ENCODE measurements around the gene DNAJB12.
A peak's percentile ranks its signal among the peaks of the same experiment; 100 is the strongest.

Gene DNAJB12

GRCh38 chr10:72316748-72317435 lies 37.8 kb downstream of the DNAJB12 start:
- Histone ChIP-seq H3K4me3 (ENCODE audit: low read length in 2 of 2) (no peak overlapping the region), H3K4me1 (ENCODE audit: control insufficient read depth in 2 of 2, insufficient read depth in 2 of 2, low read length in 2 of 2) (peaks cover 42 to 45% of the 10 kb centered on the region in 2 donors), H3K9ac (ENCODE audit: low read depth in 1 of 2, low read length in 2 of 2) (peak overlapping the region in 1 of 2 donors; percentile 67)

GRCh38 chr10:72316386-72316700 lies 38.4 kb downstream of the DNAJB12 start:
- Histone ChIP-seq H3K27me3 (ENCODE audit: control insufficient read depth in 2 of 2, insufficient read depth in 2 of 2, low read length in 2 of 2) (no peaks in the 10 kb centered on the region), H3K36me3 (ENCODE audit: control insufficient read depth in 2 of 2, insufficient read depth in 2 of 2, low read length in 2 of 2) (no peaks in the 10 kb centered on the region), H3K4me3 (ENCODE audit: low read length in 2 of 2) (no peak overlapping the region), H3K27ac (ENCODE audit: low read depth in 2 of 2, low read length in 2 of 2) (peak overlapping the region; percentile 74 to 91), H3K4me1 (ENCODE audit: control insufficient read depth in 2 of 2, insufficient read depth in 2 of 2, low read length in 2 of 2) (peaks cover 42 to 45% of the 10 kb centered on the region in 2 donors), H3K9me3 (ENCODE audit: control insufficient read depth in 2 of 2, low read length in 2 of 2) (no peaks in the 10 kb centered on the region), H3K9ac (ENCODE audit: low read depth in 1 of 2, low read length in 2 of 2) (peak overlapping the region in 1 of 2 donors; percentile 67)

More at GRCh38 chr10:72316748-72317435, 37.8 kb downstream of the DNAJB12 start:
- H3K9me3 ChIP-seq (ENCODE audit: control insufficient read depth in 2 of 2, low read length in 2 of 2) = no peaks in the 10 kb centered on the region
- H3K27me3 ChIP-seq (ENCODE audit: control insufficient read depth in 2 of 2, insufficient read depth in 2 of 2, low read length in 2 of 2) = no peaks in the 10 kb centered on the region
- no peaks in the 10 kb centered on the region for H3K36me3 ChIP-seq (ENCODE audit: control insufficient read depth in 2 of 2, insufficient read depth in 2 of 2, low read length in 2 of 2)
- peak overlapping the region; percentile 74 to 91 for H3K27ac ChIP-seq (ENCODE audit: low read depth in 2 of 2, low read length in 2 of 2)

- H3K9me3 ChIP-seq (ENCODE audit: control insufficient read depth in 2 of 2, low read length in 2 of 2) = no peaks in the 10 kb centered on the region
- peaks cover 42 to 45% of the 10 kb centered on the region in 2 donors for H3K4me1 ChIP-seq (ENCODE audit: control insufficient read depth in 2 of 2, insufficient read depth in 2 of 2, low read length in 2 of 2)
- H3K4me3 ChIP-seq (ENCODE audit: low read length in 2 of 2) = no peak overlapping the region
- H3K27me3 ChIP-seq (ENCODE audit: control insufficient read depth in 2 of 2, insufficient read depth in 2 of 2, low read length in 2 of 2) = no peaks in the 10 kb centered on the region
- peak overlapping the region; percentile 74 to 91 for H3K27ac ChIP-seq (ENCODE audit: low read depth in 2 of 2, low read length in 2 of 2)
- peak overlapping the region; percentile 42 to 67 for H3K9ac ChIP-seq (ENCODE audit: low read depth in 1 of 2, low read length in 2 of 2)
- H3K36me3 ChIP-seq (ENCODE audit: control insufficient read depth in 2 of 2, insufficient read depth in 2 of 2, low read length in 2 of 2) = no peaks in the 10 kb centered on the region
Observed at GRCh38 chr10:72315611-72316385, 38.9 kb downstream of the DNAJB12 start.

GRCh38 chr10:72315054-72315453 lies 39.7 kb downstream of the DNAJB12 start:
- Histone ChIP-seq H3K27ac (ENCODE audit: low read depth in 2 of 2, low read length in 2 of 2) (peak overlapping the region; percentile 28 to 91), H3K9ac (ENCODE audit: low read depth in 1 of 2, low read length in 2 of 2) (peak overlapping the region in 1 of 2 donors; percentile 67), H3K36me3 (ENCODE audit: control insufficient read depth in 2 of 2, insufficient read depth in 2 of 2, low read length in 2 of 2) (no peaks in the 10 kb centered on the region), H3K27me3 (ENCODE audit: control insufficient read depth in 2 of 2, insufficient read depth in 2 of 2, low read length in 2 of 2) (no peaks in the 10 kb centered on the region), H3K9me3 (ENCODE audit: control insufficient read depth in 2 of 2, low read length in 2 of 2) (no peaks in the 10 kb centered on the region), H3K4me1 (ENCODE audit: control insufficient read depth in 2 of 2, insufficient read depth in 2 of 2, low read length in 2 of 2) (peaks cover 41 to 45% of the 10 kb centered on the region in 2 donors), H3K4me3 (ENCODE audit: low read length in 2 of 2) (no peak overlapping the region)

GRCh38 chr10:72314263-72314662 lies 40.5 kb downstream of the DNAJB12 start:
- peaks cover 46 to 48% of the 10 kb centered on the region in 2 donors for H3K4me1 ChIP-seq (ENCODE audit: control insufficient read depth in 2 of 2, insufficient read depth in 2 of 2, low read length in 2 of 2)
- no peak overlapping the region for H3K27ac ChIP-seq (ENCODE audit: low read depth in 2 of 2, low read length in 2 of 2)

DNA sequence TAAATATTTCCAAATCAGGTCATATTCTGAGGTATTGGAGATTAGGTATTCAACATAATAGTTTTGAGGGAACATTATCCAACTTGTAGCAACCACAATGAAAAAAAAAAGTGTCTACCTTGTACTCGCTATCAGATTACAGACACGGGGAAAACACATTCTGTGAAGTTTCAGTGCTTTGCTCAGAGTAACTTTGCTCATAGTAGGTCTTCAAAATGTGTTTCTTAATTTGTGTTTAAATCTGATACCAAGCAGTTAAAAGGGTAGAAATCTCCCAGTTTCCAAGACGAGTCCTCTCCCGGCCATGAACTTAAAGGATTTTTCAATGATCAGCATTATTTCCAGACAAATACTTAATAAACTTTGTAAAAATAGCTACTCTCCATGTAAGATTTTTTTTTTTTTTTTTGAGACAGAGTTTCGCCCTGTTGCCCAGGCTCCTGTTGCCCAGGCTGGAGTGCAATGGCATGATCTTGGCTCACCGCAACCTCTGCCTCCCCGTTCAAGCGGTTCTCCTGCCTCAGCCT lies 41.8 kb downstream of the DNAJB12 start:
- no peaks in the 10 kb centered on the region for H3K36me3 ChIP-seq (ENCODE audit: control insufficient read depth in 2 of 2, insufficient read depth in 2 of 2, low read length in 2 of 2)
- peaks cover 48 to 55% of the 10 kb centered on the region in 2 donors for H3K4me1 ChIP-seq (ENCODE audit: control insufficient read depth in 2 of 2, insufficient read depth in 2 of 2, low read length in 2 of 2)
- H3K27ac ChIP-seq (ENCODE audit: low read depth in 2 of 2, low read length in 2 of 2) = no peak overlapping the region
- no peaks in the 10 kb centered on the region for H3K9me3 ChIP-seq (ENCODE audit: control insufficient read depth in 2 of 2, low read length in 2 of 2)
- no peak overlapping the region for H3K4me3 ChIP-seq (ENCODE audit: low read length in 2 of 2)
- H3K27me3 ChIP-seq (ENCODE audit: control insufficient read depth in 2 of 2, insufficient read depth in 2 of 2, low read length in 2 of 2) = no peaks in the 10 kb centered on the region
- no peak overlapping the region for H3K9ac ChIP-seq (ENCODE audit: low read depth in 1 of 2, low read length in 2 of 2)

More at GRCh38 chr10:72314263-72314662, 40.5 kb downstream of the DNAJB12 start:
- Histone ChIP-seq H3K36me3 (ENCODE audit: control insufficient read depth in 2 of 2, insufficient read depth in 2 of 2, low read length in 2 of 2) (no peaks in the 10 kb centered on the region), H3K4me3 (ENCODE audit: low read length in 2 of 2) (no peak overlapping the region), H3K9ac (ENCODE audit: low read depth in 1 of 2, low read length in 2 of 2) (no peak overlapping the region), H3K9me3 (ENCODE audit: control insufficient read depth in 2 of 2, low read length in 2 of 2) (no peaks in the 10 kb centered on the region), H3K27me3 (ENCODE audit: control insufficient read depth in 2 of 2, insufficient read depth in 2 of 2, low read length in 2 of 2) (no peaks in the 10 kb centered on the region)

GRCh38 chr10:72311667-72312066 lies 43.1 kb downstream of the DNAJB12 start:
- no peaks in the 10 kb centered on the region for H3K9me3 ChIP-seq (ENCODE audit: control insufficient read depth in 2 of 2, low read length in 2 of 2)
- no peaks in the 10 kb centered on the region for H3K36me3 ChIP-seq (ENCODE audit: control insufficient read depth in 2 of 2, insufficient read depth in 2 of 2, low read length in 2 of 2)
- no peak overlapping the region for H3K27ac ChIP-seq (ENCODE audit: low read depth in 2 of 2, low read length in 2 of 2)
- H3K4me3 ChIP-seq (ENCODE audit: low read length in 2 of 2) = no peak overlapping the region
- H3K9ac ChIP-seq (ENCODE audit: low read depth in 1 of 2, low read length in 2 of 2) = no peak overlapping the region
- H3K4me1 ChIP-seq (ENCODE audit: control insufficient read depth in 2 of 2, insufficient read depth in 2 of 2, low read length in 2 of 2) = peaks cover 42 to 53% of the 10 kb centered on the region in 2 donors
- no peaks in the 10 kb centered on the region for H3K27me3 ChIP-seq (ENCODE audit: control insufficient read depth in 2 of 2, insufficient read depth in 2 of 2, low read length in 2 of 2)

DNA sequence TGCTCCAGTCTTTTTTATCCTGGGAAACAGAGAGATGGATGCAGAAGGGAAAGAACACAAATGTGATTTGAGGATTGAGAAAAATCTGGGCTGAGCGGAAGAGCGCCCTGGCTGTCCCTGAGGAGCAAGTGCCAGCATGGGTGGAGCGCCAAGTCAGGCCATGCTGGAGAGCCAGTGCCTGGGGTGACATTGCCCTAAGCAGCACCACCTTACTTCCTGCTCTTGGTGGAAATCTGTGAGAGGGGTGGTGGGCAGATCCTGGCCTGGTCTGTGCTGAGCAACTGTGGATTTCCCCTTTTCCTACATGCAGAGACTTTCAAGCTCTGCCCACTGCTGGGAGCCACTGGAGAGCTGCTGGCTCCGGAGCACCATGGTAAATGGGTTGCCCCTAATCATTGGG lies 44.1 kb downstream of the DNAJB12 start:
- peak overlapping the region in 1 of 2 donors; percentile 57 for H3K9ac ChIP-seq (ENCODE audit: low read depth in 1 of 2, low read length in 2 of 2)
- no peaks in the 10 kb centered on the region for H3K9me3 ChIP-seq (ENCODE audit: control insufficient read depth in 2 of 2, low read length in 2 of 2)
- no peaks in the 10 kb centered on the region for H3K27me3 ChIP-seq (ENCODE audit: control insufficient read depth in 2 of 2, insufficient read depth in 2 of 2, low read length in 2 of 2)
- H3K4me3 ChIP-seq (ENCODE audit: low read length in 2 of 2) = no peak overlapping the region
- peaks cover 32 to 45% of the 10 kb centered on the region in 2 donors for H3K4me1 ChIP-seq (ENCODE audit: control insufficient read depth in 2 of 2, insufficient read depth in 2 of 2, low read length in 2 of 2)
- H3K27ac ChIP-seq (ENCODE audit: low read depth in 2 of 2, low read length in 2 of 2) = peak overlapping the region; percentile 73 to 90
- H3K36me3 ChIP-seq (ENCODE audit: control insufficient read depth in 2 of 2, insufficient read depth in 2 of 2, low read length in 2 of 2) = no peaks in the 10 kb centered on the region

DNA sequence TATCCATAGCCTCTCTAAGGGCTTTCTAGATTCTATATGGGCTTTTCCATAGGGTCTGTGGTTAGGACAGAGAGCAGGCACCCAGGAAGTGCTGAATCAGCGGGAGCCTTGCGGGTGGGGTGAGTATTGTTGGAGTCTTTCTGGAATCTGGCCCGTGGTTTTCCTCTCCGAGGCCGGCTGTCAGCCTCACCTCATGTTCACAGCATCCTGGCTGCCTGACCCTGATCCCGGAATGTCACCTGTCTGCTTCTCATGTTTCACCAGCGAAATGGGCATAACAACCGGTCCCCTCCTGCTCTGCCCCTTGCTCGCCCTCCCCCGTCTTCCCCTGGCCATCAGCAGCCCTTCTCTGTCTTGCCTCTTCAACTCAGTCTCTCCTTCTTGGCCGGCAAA lies 44.5 kb downstream of the DNAJB12 start:
- Histone ChIP-seq H3K9me3 (ENCODE audit: control insufficient read depth in 2 of 2, low read length in 2 of 2) (no peaks in the 10 kb centered on the region), H3K36me3 (ENCODE audit: control insufficient read depth in 2 of 2, insufficient read depth in 2 of 2, low read length in 2 of 2) (no peaks in the 10 kb centered on the region), H3K9ac (ENCODE audit: low read depth in 1 of 2, low read length in 2 of 2) (peak overlapping the region in 1 of 2 donors; percentile 57), H3K27me3 (ENCODE audit: control insufficient read depth in 2 of 2, insufficient read depth in 2 of 2, low read length in 2 of 2) (no peaks in the 10 kb centered on the region), H3K27ac (ENCODE audit: low read depth in 2 of 2, low read length in 2 of 2) (peak overlapping the region; percentile 73 to 90), H3K4me1 (ENCODE audit: control insufficient read depth in 2 of 2, insufficient read depth in 2 of 2, low read length in 2 of 2) (peaks cover 28 to 41% of the 10 kb centered on the region in 2 donors), H3K4me3 (ENCODE audit: low read length in 2 of 2) (no peak overlapping the region)
